BLaER1 treated with 17β-estradiol and CSF1 and Interleukin-3, amounts not matched to agents 10 nM and 100 nM (cell line): ENCODE data around the gene PRM1.
A peak's percentile ranks its signal among the peaks of the same experiment; 100 is the strongest.

ENCODE experiments used
- H3K27ac ChIP-seq, 11 experiments: shearing (Covaris generic); formaldehyde crosslinking; 2 replicates each; pipeline ENCODE4 v1.8.1; 2022
- H3K27me3 ChIP-seq, 11 experiments: shearing (Covaris generic); formaldehyde crosslinking; 2 replicates each; pipeline ENCODE4 v1.8.1; 2022
- H3K36me3 ChIP-seq, 11 experiments: shearing (Covaris generic); formaldehyde crosslinking; 2 replicates each; pipeline ENCODE4 v1.8.1; 2022
- H3K4me1 ChIP-seq, 10 experiments: shearing (Covaris generic); formaldehyde crosslinking; 2 replicates each; pipeline ENCODE4 v1.8.1; 2022
- H3K4me2 ChIP-seq, 11 experiments: shearing (Covaris generic); formaldehyde crosslinking; 2 replicates each; pipeline ENCODE4 v1.8.1; 2022
- H3K4me3 ChIP-seq, 10 experiments: shearing (Covaris generic); formaldehyde crosslinking; 2 replicates each; pipeline ENCODE4 v1.8.1; 2022
- H3K9ac ChIP-seq, 11 experiments: shearing (Covaris generic); formaldehyde crosslinking; 2 replicates each; pipeline ENCODE4 v1.8.1; 2022
- H3K9me3 ChIP-seq, 11 experiments: shearing (Covaris generic); formaldehyde crosslinking; replicated peaks in 1 of 11; 2 replicates each; pipeline ENCODE4 v1.8.1; 2022
- H4K20me1 ChIP-seq, 11 experiments: shearing (Covaris generic); formaldehyde crosslinking; 2 replicates each; pipeline ENCODE4 v1.8.1; 2022
- Cebpa-rat ChIP-seq, 11 experiments: shearing (Covaris generic); IDR thresholded peaks; 2 replicates each; pipeline ENCODE4 v1.8.1; 2022

The PRM1 gene

DNA sequence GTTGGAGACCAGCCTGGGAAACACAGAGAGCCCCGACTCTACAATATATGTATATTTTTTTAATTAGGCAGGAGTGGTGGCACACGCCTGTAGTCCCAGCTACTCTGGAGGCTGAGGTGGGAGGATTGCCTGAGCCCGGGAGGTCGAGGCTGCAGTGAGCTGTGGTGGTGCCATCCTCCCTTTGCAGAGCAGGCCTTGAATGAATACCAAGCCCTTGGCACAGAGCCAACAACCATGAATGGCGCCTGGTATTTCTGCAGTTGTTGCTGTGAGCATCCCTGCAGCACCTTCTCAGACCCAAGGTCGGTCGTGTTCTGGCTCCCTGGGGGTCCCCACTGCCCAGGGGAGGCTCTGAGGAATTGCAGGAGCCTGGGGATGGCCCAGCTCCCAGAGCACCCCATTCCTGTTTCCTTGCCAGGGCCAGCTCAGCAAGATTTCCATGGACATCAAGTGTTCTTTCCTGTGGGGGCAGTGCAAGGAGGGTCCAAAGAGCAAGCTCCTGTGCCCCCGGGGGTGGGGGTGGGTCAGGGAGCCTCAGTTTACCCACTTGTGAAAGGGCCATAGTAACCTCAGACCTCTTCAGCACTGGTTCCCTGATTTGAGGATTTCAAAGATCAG, 38.5 kb upstream of the PRM1 start:
- TF ChIP-seq Cebpa-rat (IDR thresholded peaks at IDR 0.05) = no peak
- H3K36me3 ChIP-seq = no peaks in the 10 kb centered on the region

DNA sequence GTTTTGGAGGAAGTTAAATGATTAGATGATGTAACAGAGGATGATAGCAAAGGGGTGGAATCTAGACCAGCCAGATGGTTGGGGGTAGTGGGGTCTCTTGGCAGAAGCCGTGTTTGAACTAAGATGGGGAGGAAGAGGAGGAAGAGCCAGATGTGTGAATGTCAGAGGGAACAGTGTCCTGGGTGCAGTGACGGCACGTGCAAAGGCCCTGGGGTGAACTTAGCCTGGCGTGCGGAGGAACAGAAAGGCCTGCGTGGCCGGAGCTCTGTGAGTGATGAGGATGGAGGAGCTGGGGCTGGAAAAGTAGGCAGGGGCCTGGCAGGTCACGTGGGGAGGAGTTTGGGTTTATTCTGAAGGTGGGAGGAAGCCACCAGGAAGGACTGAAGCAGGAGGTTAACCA, 37.7 kb upstream of the PRM1 start:
- no peak overlapping the region for H3K9ac ChIP-seq
- H3K9me3 ChIP-seq = no peaks in the 10 kb centered on the region
- 0 out of 22 replicates have a peak, but pooled peaks cover 0 to 12% (median 0%) of the 10 kb centered on the region in 11 experiments for H3K27me3 ChIP-seq
- H3K4me1 ChIP-seq = peaks cover 4 to 52% (median 47%) of the 10 kb centered on the region in 10 experiments; a peak in 18 of 20 replicates
- no peaks in the 10 kb centered on the region for H3K36me3 ChIP-seq
- TF ChIP-seq Cebpa-rat (IDR thresholded peaks at IDR 0.05) = no peak
- no peak overlapping the region for H3K4me2 ChIP-seq
- peak overlapping the region in 3 of 11 experiments; percentile 2 to 37 (median 23); a peak in 3 of 22 replicates for H3K27ac ChIP-seq
- no peaks in the 10 kb centered on the region for H4K20me1 ChIP-seq
- H3K4me3 ChIP-seq = no peak overlapping the region

More for the DNA sequence above, 38.5 kb upstream of the PRM1 start:
- Histone ChIP-seq H3K4me1 (peaks cover 4 to 51% (median 44%) of the 10 kb centered on the region in 10 experiments), H3K4me2 (no peak overlapping the region), H3K9ac (no peak overlapping the region), H3K27ac (peak overlapping the region in 3 of 11 experiments; percentile 6 to 23 (median 16); a peak in 1 of 22 replicates), H3K4me3 (no peak overlapping the region), H3K9me3 (no peaks in the 10 kb centered on the region), H4K20me1 (no peaks in the 10 kb centered on the region), H3K27me3 (0 out of 22 replicates have a peak, but pooled peaks cover 0 to 12% (median 0%) of the 10 kb centered on the region in 11 experiments)

DNA sequence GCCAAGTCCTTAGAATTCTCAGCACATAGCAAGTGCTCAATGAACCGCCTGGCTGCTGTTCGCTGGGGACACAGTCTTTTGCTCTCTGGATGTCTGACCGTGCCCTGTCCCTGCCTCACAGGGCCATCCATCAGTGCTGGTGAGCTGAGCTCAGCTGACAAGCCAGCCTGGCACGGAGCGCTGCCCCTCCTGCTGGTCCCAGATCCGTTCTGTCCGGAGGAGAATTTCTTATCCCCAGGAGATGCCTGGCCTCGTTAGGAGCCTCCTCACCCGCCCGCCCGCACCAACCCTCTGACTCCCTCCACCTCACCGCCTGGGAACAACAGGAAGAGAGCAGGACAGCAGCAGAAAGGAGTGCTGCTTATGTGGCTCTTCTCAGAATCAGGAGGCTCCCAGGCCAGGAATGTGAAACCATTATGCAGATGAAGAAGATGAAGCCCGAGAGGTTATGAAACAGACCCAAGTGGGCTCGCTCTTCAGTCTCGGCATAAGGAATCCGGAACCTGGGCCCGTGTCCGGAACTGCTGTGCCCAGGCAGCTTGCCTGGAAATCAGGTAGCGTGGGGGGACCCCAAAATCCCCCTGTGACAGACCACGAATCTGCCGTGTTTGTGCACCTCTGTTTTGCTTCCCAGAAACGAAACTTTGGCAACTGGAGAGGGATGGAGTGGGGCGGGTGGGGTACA, 35.3 kb upstream of the PRM1 start:
- Histone ChIP-seq H3K4me2 (peak overlapping the region in 9 of 11 experiments; percentile 46 to 81 (median 73); a peak in 17 of 22 replicates), H3K4me1 (peaks cover 20 to 62% (median 59%) of the 10 kb centered on the region in 10 experiments), H3K36me3 (no peaks in the 10 kb centered on the region), H3K27ac (peak overlapping the region in 6 of 11 experiments; percentile 2 to 96 (median 63); a peak in 9 of 22 replicates), H4K20me1 (no peaks in the 10 kb centered on the region), H3K27me3 (0 out of 22 replicates have a peak, but pooled peaks cover 0 to 12% (median 0%) of the 10 kb centered on the region in 11 experiments), H3K9me3 (no peaks in the 10 kb centered on the region), H3K4me3 (no peak overlapping the region), H3K9ac (peak overlapping the region in 5 of 11 experiments; percentile 15 to 53 (median 48); a peak in 5 of 22 replicates)
- no peak for TF ChIP-seq Cebpa-rat (IDR thresholded peaks at IDR 0.05)

DNA sequence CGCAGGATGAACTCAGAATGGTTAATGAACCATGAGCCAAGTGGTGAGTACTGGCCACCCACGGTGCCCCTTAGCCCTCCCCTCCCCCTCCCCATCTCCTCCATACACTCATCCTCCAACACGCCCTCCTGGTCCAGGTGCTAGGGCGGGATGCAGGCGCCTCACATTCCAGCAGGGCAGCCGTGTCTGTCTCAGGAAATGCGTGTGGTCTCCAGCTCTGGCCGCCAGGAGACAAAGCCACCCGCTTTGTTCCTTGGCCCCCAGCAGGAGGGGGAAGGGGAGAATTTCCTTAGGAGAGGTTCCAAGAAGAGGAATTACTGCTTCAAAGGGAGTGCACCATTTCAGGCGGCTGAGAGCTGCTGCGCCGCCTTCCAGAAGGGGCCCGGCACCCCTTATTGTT, 34.4 kb upstream of the PRM1 start:
- 0 out of 22 replicates have a peak, but pooled peaks cover 0 to 12% (median 0%) of the 10 kb centered on the region in 11 experiments for H3K27me3 ChIP-seq
- H3K4me3 ChIP-seq = no peak overlapping the region
- H4K20me1 ChIP-seq = no peaks in the 10 kb centered on the region
- no peak for TF ChIP-seq Cebpa-rat (IDR thresholded peaks at IDR 0.05)
- H3K36me3 ChIP-seq = no peaks in the 10 kb centered on the region
- H3K4me2 ChIP-seq = peak overlapping the region; percentile 37 to 81 (median 70); a peak in 19 of 22 replicates
- H3K9me3 ChIP-seq = no peaks in the 10 kb centered on the region
- H3K27ac ChIP-seq = peak overlapping the region in 6 of 11 experiments; percentile 28 to 96 (median 92); a peak in 8 of 22 replicates
- H3K4me1 ChIP-seq = peaks cover 29 to 69% (median 65%) of the 10 kb centered on the region in 10 experiments
- H3K9ac ChIP-seq = peak overlapping the region in 4 of 11 experiments; percentile 10 to 57 (median 20); a peak in 2 of 22 replicates

DNA sequence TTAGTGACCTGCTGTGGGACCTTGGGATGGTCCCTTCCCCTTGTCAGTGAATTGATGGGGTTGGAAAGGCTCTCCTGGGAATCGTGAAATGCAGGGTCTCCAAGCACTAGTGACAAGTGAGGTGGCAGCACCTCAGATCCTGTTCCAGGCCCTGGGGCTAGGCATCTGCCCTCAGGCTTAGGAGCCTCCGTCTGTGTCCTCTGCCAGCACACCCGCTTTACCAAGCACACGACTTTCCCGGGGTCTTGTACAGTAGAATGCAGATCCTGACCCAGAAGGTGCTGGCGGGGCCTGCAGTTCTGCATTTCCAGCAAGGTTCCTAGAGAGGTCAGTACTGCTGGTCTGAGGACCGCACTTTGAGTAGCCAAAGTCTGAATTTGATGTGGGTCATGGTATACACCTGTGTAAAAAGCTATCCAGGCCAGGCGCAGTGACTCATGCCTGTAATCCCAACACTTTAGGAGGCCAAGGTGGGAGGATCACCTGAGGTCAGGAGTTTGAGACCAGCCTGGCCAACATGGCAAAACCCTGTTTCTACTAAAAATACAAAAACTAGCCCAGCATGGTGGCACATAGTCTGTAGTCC, 33.3 kb upstream of the PRM1 start:
- H3K9me3 ChIP-seq = no peaks in the 10 kb centered on the region
- H3K27me3 ChIP-seq = 0 out of 22 replicates have a peak, but pooled peaks cover 0 to 12% (median 0%) of the 10 kb centered on the region in 11 experiments
- no peak for TF ChIP-seq Cebpa-rat (IDR thresholded peaks at IDR 0.05)
- peak overlapping the region in 5 of 11 experiments; percentile 90 to 96 (median 92); a peak in 10 of 22 replicates for H3K27ac ChIP-seq
- H3K4me3 ChIP-seq = no peak overlapping the region
- H4K20me1 ChIP-seq = no peaks in the 10 kb centered on the region
- H3K4me2 ChIP-seq = peak overlapping the region in 9 of 11 experiments; percentile 46 to 81 (median 73); a peak in 17 of 22 replicates
- H3K4me1 ChIP-seq = peaks cover 40 to 75% (median 72%) of the 10 kb centered on the region in 10 experiments
- H3K9ac ChIP-seq = peak overlapping the region in 5 of 11 experiments; percentile 3 to 74 (median 13); a peak in 4 of 22 replicates
- H3K36me3 ChIP-seq = no peaks in the 10 kb centered on the region

DNA sequence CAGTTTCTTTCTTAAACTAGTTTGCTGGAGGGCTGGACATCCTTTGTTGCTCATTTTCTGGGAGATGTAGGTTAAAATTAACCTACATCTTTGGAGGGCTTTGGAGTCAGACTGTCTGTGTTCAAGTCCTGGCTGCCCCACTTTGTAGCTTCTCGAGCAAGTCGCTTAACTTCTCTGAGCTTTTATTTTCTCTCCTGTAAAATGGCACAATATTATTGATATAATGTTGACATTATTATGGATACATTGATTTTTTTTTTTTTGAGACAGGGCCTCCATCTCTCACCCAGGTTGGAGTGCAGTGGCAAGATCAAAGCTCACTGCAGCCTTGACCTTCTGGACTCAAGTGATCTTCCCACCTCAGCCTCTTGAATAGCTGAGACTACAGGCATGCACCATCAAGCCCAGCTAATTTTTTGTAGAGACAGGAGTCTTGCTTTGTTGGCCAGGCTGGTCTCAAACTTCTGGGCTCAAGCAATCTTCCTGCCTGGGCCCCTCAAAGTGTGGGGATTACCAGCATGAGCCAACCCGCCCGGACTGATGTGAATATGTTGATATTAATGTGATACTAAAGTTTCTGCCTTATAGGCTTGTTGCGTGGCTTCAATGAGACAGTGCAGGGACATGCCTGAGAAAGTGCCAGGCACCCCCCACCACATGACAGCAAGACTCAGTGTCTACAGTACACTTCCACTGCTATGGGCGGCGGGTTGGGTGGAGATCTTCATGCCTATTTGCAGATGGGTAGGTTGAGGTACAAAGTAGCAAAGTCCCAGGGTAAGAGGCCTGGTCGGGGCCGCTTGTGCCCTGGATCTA, 32.6 kb upstream of the PRM1 start:
- Histone ChIP-seq H3K27me3 (peaks cover 0 to 12% (median 0%) of the 10 kb centered on the region in 11 experiments; a peak in 1 of 22 replicates), H4K20me1 (no peaks in the 10 kb centered on the region), H3K9me3 (peaks cover 0 to 6% (median 3%) of the 10 kb centered on the region in 11 experiments; a peak in 17 of 22 replicates), H3K36me3 (no peaks in the 10 kb centered on the region), H3K4me1 (peaks cover 47 to 80% (median 78%) of the 10 kb centered on the region in 10 experiments), H3K27ac (peak overlapping the region in 7 of 11 experiments; percentile 68 to 96 (median 91); a peak in 12 of 22 replicates), H3K9ac (peak overlapping the region in 3 of 11 experiments; percentile 57 to 81 (median 74); a peak in 5 of 22 replicates), H3K4me2 (peak overlapping the region in 10 of 11 experiments; percentile 63 to 81 (median 72); a peak in 19 of 22 replicates), H3K4me3 (no peak overlapping the region)
- no peak for TF ChIP-seq Cebpa-rat (IDR thresholded peaks at IDR 0.05)

DNA sequence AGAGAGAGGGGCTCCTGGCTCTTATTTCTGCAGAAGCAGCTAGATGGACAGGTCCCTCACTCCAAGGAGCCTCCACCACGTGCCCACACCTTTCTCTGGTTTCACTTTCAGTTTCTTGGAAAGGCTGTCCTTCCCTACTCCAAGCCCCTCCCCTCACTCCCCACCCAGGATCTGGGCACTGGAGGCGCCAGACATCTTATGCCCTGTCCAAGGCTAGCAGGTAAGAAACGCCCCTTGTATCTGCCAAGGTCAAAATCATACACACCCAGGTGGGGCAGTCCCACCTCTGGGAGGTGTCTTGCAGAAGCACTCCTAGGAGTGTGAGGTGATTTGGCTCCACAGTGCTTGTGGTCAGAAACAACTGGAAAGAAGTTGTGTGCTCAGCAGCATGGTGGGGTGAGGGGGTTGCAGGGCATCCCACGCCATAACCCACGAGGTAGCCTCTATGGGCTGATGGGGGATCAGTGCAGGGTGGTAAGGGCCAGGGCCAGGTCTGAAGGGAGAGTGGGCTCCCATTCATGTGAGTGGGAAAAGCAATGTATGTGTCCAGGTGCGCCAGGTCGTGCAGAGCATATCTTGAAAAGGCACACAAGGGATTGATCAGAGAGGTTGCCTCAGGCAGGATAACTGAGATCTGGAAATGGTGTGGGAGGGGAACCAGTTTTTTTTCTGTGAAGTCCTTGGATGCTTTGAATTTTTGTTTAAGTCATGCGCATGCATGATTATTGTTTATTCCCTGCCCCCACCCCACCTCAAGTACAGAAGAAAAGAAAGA, 31.8 kb upstream of the PRM1 start:
- Histone ChIP-seq H3K27me3 (peaks cover 0 to 12% (median 0%) of the 10 kb centered on the region in 11 experiments; a peak in 1 of 22 replicates), H3K4me3 (no peak overlapping the region), H4K20me1 (no peaks in the 10 kb centered on the region), H3K36me3 (no peaks in the 10 kb centered on the region; a peak in 1 of 22 replicates), H3K4me2 (peak overlapping the region; percentile 63 to 81 (median 70)), H3K27ac (peak overlapping the region in 10 of 11 experiments; percentile 53 to 96 (median 87); a peak in 20 of 22 replicates), H3K4me1 (peaks cover 51 to 88% (median 86%) of the 10 kb centered on the region in 10 experiments), H3K9me3 (peaks cover 6 to 14% (median 11%) of the 10 kb centered on the region in 11 experiments; a peak in 21 of 22 replicates), H3K9ac (peak overlapping the region in 8 of 11 experiments; percentile 5 to 81 (median 70); a peak in 12 of 22 replicates)
- TF ChIP-seq Cebpa-rat (IDR thresholded peaks at IDR 0.05) = no peak
